COLO829 (cell line): Measurements from ENCODE around the gene KRT10.

Source experiments
- DNase-seq: peaks from one replicate; pipeline ENCODE4 v3.0.0; 2012; ENCODE audit warnings: low spot score

The KRT10 gene

GRCh38 chr17:40803617-40804082 is 18.8 kb downstream of the KRT10 start:
- peak; percentile 58 for DNase-seq

DNA sequence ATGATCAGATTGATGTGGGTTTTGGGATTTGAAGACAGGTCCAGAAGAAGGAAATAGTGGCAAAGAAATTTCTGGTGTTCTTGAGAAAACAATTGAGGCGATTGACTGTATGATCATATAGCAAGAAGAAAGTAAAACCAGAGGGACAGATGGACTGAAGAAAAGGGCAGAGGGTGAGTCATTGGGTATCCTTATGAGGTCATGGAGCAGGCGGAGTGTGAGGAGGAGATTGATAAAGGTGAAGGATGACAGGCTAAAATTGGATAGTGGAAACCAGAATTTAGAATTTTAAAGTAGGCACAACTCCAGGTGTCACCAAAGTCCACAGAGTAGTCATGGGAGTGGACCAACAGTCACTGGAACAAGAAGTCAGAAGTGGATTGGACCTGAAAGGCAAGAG is 21.3 kb downstream of the KRT10 start:
- DNase-seq, result no peak

DNA sequence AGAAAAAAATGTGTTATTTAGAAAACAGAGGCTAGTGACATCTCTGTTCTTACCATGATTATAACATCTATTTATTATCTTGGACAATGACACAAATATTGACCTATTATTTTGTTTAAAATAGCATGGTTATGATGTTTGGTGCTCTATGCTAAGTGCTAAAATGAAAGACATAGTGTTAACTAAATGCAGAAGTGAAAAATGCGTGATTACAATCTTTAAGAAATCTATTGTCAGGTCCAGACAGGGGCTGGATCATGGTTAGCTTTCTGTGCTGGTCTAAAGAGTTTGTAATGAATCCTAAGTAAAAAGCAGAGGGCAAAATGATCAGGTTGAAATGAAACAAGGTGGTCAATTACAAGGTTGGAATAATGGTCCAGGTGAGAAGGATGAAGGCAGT is 22.0 kb downstream of the KRT10 start:
- no peak for DNase-seq

DNA sequence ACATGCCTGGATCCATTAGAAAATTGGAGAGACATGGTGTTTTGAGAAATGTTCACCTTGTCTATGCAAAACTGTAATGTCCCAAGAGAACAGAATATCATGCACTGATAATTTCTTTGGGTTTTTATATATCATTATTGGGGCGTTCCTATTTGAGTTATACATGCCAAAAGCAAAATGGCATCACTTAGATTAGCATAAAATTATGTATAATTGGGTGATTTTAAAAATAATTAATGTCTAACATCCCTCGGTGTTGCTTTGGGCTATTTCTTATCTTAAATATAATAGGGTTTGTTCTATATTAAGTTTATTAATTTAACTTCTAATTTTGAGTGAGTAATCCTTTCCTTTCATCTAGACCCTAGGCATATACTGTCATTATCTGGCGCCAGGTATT is 22.6 kb downstream of the KRT10 start, which contains the start of gene KRT28:
TSS of gene KRT28 (minus strand) at position 101 of the 400 bp plus-strand sequence. CDS start at position 35, 66 bp downstream.
- DNase-seq, result no peak

DNA sequence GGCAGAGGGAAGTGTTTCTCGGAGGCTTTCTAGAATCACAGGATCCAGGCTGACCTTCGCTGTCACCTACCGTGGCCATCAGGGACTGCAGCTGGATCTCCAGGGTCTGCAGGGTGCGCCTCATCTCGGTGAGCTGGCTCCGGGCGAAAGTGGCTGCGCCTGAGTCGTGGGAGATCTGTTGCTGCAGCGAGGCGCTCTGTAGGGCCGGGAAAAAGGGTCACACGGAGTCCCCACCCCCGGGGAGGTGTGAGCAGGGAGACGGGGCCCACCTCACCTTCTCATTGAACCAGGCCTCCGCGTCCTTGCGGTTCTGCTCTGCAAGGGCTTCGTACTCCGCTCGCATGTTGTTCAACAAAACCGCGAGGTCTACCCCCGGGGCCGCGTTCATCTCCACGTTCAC is 25.6 kb downstream of the KRT10 start:
- DNase-seq, result no peak

GRCh38 chr17:40795019-40795667 is 27.3 kb downstream of the KRT10 start:
- DNase-seq, result no peak

GRCh38 chr17:40794466-40794865 is 27.9 kb downstream of the KRT10 start:
- DNase-seq, result no peak

DNA sequence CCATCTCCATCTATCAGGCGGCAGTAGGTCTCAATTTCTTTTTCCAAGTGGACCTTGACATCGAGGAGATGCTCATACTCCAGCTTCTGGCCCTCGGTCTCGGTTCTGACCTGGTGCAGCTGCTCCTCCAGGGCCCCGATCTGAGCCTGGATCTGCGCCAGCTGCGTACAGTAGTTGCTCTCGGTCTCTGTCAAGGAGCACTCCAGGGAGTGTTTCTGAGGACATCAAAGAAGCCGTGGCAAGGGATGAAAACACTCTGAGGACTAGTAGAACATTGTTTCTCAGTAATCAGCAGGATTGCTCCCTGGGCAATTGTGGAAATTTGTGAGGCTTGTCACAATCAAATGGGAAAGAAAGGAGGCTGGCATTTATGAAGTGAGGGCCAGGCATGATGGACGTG is 28.6 kb downstream of the KRT10 start:
- no peak for DNase-seq

- peak; percentile 47 for DNase-seq
Measured at GRCh38 chr17:40791787-40792436, 30.5 kb downstream of the KRT10 start.

DNA sequence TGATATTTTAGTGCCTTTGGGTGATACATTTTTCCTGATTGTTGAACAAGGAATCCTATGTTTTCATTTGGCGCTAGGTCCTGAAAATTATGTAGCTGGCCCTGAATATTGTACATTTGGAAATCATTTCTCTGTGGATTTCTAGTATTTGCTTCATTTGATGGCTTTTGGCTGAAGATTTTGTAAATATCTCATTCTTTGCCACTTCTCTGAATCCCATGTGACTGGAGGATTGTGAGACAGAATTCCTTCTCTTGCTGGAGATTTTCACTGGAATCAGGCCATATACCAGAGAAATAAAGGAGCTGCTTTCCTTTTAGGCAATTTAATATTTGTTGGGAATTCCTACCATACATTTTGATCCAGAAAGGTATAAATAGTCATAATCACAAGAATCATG is 31.3 kb downstream of the KRT10 start:
- no peak for DNase-seq

GRCh38 chr17:40782450-40782849 is 40.0 kb downstream of the KRT10 start, which contains the start of gene KRT27:
TSS of gene KRT27 (minus strand) at chr17:40782550. CDS start at chr17:40782493, 57 bp downstream.
- no peak for DNase-seq

GRCh38 chr17:40779181-40779909 is 43.1 kb downstream of the KRT10 start:
- no peak for DNase-seq

DNA sequence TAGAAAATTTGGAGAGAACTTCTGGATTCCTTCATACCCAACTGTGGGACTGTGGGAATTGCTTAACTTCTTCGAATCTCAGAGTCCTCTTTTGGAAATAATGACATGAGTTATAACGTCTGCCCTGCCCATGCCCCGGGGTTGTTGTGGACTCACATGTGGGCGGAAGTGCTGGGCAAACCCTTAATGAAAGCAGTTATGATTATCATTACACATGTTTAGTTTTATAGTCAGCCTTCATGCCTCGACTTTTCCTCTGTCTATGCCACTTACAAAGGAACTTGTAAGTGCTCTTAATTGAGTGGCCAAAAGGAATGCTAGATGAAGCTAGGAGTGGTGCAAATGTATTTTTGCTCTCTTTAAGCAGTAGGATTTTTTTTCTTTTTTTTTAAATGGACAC is 44.0 kb downstream of the KRT10 start:
- peak; percentile 66 for DNase-seq

DNA sequence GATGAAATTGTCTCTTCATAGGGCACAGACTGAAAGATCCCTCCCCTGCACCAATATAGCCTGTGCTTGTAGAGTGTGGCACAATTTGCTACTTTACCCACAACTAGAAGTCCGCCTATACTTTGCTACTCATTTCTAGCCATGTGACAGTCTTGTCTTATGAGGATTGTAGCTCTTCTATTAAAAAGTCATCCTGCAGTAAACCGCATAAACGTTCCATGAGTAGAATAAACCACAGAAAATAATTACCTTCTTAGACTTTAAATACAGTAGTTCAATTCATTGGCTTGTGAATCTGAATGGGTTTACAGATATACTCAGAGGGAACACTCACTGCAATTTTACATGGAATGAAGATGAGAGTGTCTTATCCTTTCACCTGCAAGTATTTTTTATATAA is 44.4 kb downstream of the KRT10 start:
- peak; percentile 77 for DNase-seq

- DNase-seq, result no peak
Measured at GRCh38 chr17:40777459-40777858, 45.0 kb downstream of the KRT10 start.

GRCh38 chr17:40775945-40776344 is 46.5 kb downstream of the KRT10 start:
- no peak for DNase-seq

- DNase-seq, result no peak
Measured at GRCh38 chr17:40772101-40772500, 50.3 kb downstream of the KRT10 start, which contains the start of gene KRT26. TSS of gene KRT26 (minus strand) at chr17:40772201. CDS start at chr17:40772113, 88 bp downstream.
